WTC11 (cell line): Measurements from ENCODE around the gene CFH. TPM values are rescaled to one million over a fixed set of nuclear protein-coding genes. Genes with fewer than 3 reads are reported as not detected.

Source experiments
- ATAC-seq: fragments of 200-7000 bp; cut with Tn5 transposase; 2 replicates; pipeline ENCODE4 v1.10.0; 2021; ENCODE audit warnings: mild to moderate bottlenecking, moderate library complexity
- CTCF ChIA-PET: fragments of 300-600 bp; sonication (Branson Sonifier 250); formaldehyde crosslinking; loops from one replicate; lab custom pipeline; 2021; ENCODE audit warnings: antibody characterized with exemption; lab: Charles Lee
- POLR2A ChIA-PET: fragments of 350-600 bp; sonication (Branson Sonifier 250); formaldehyde crosslinking; loops from one replicate; lab custom pipeline; 2021; ENCODE audit warnings: antibody characterized with exemption; lab: Charles Lee
- DNase-seq: peaks from one replicate; pipeline ENCODE4 v3.0.0; 2021; ENCODE audit warnings: low spot score
- H3K27ac Mint-ChIP-seq: 2 replicates; pipeline ENCODE4 v1.8.0; 2021; ENCODE audit warnings: mixed read lengths
- H3K27me3 Mint-ChIP-seq: 2 replicates; pipeline ENCODE4 v1.8.0; 2021; ENCODE audit warnings: low read depth, mild to moderate bottlenecking, moderate library complexity, mixed read lengths
- H3K36me3 Mint-ChIP-seq: 2 replicates; pipeline ENCODE4 v1.8.0; 2021; ENCODE audit warnings: mixed read lengths
- H3K4me1 Mint-ChIP-seq: 2 replicates; pipeline ENCODE4 v1.8.0; 2022; ENCODE audit warnings: mixed read lengths
- H3K4me3 Mint-ChIP-seq: 2 replicates; pipeline ENCODE4 v1.8.0; 2021; ENCODE audit warnings: mild to moderate bottlenecking, moderate library complexity, mixed read lengths
- H3K9me3 Mint-ChIP-seq: 2 replicates; pipeline ENCODE4 v1.8.0; 2021; ENCODE audit warnings: mixed read lengths
- CREM ChIP-seq: sonication (generic); formaldehyde crosslinking; IDR thresholded peaks from 2 replicates; pipeline ENCODE4 v1.8.1; 2022; ENCODE audit warnings: mild to moderate bottlenecking, missing genetic modification reagents, moderate library complexity
- FOXK1 ChIP-seq: sonication (generic); formaldehyde crosslinking; IDR thresholded peaks from 2 replicates; pipeline ENCODE4 v1.8.0; 2022; ENCODE audit warnings: mild to moderate bottlenecking, moderate library complexity, missing genetic modification reagents
- FOXP1 ChIP-seq: sonication (generic); formaldehyde crosslinking; IDR thresholded peaks from 2 replicates; pipeline ENCODE4 v1.8.0; 2022; ENCODE audit warnings: missing genetic modification reagents, mild to moderate bottlenecking, moderate library complexity, borderline replicate concordance
- GRHL2 ChIP-seq: fragments of 250-450 bp; sonication (Bioruptor Pico); IDR thresholded peaks from 2 replicates; pipeline ENCODE4 v1.8.0; 2022; ENCODE audit warnings: mild to moderate bottlenecking, moderate library complexity; ENCODE audit not compliant: insufficient replicate concordance, severe bottlenecking
- JAZF1 ChIP-seq: fragments of 250-450 bp; sonication (Bioruptor Pico); IDR thresholded peaks from 2 replicates; pipeline ENCODE4 v1.9.0; 2021; ENCODE audit warnings: moderate library complexity, mild to moderate bottlenecking, inconsistent platforms
- MYBL2 ChIP-seq: sonication (generic); formaldehyde crosslinking; IDR thresholded peaks from 2 replicates; pipeline ENCODE4 v1.8.1; 2023; ENCODE audit warnings: mild to moderate bottlenecking, moderate library complexity, missing genetic modification reagents
- NFE2L1 ChIP-seq: sonication (generic); formaldehyde crosslinking; IDR thresholded peaks from 2 replicates; pipeline ENCODE4 v1.8.1; 2023; ENCODE audit warnings: missing genetic modification reagents
- SP1 ChIP-seq: sonication (generic); formaldehyde crosslinking; conservative IDR thresholded peaks from 2 replicates; pipeline ENCODE4 v1.8.1; 2022; ENCODE audit warnings: missing genetic modification reagents
- ZBTB21 ChIP-seq: sonication (generic); formaldehyde crosslinking; IDR thresholded peaks from 2 replicates; pipeline ENCODE4 v1.8.1; 2023; ENCODE audit warnings: mild to moderate bottlenecking, missing genetic modification reagents, borderline replicate concordance
- ZMAT4 ChIP-seq: fragments of 250-450 bp; sonication (Bioruptor Pico); IDR thresholded peaks from 2 replicates; pipeline ENCODE4 v1.9.0; 2021; ENCODE audit warnings: mild to moderate bottlenecking
- ZNF425 ChIP-seq: fragments of 250-450 bp; sonication (Bioruptor Pico); conservative IDR thresholded peaks from 2 replicates; pipeline ENCODE4 v1.9.0; 2021; ENCODE audit warnings: mild to moderate bottlenecking
- ZNF671 ChIP-seq: fragments of 250-450 bp; sonication (Bioruptor Pico); IDR thresholded peaks from 2 replicates; pipeline ENCODE4 v1.8.0; 2021; ENCODE audit warnings: mild to moderate bottlenecking
- total RNA-seq: library from RNA; stranded (reverse); gene quantifications from 3 replicates; pipeline ENCODE4 v1.2.3, GENCODE V29; 2021
- TF ChIP-seq, protein P1 (sequence below): sonication (generic); formaldehyde crosslinking; IDR thresholded peaks from 2 replicates; pipeline ENCODE4 v1.8.0; 2022; ENCODE audit warnings: mild to moderate bottlenecking, missing genetic modification reagents
- TF ChIP-seq, protein P2 (sequence below): fragments of 250-450 bp; sonication (Bioruptor Pico); IDR thresholded peaks from 2 replicates; pipeline ENCODE4 v1.9.0; 2021; ENCODE audit warnings: mild to moderate bottlenecking
- TF ChIP-seq, protein P3 (sequence below): fragments of 250-450 bp; sonication (Bioruptor Pico); IDR thresholded peaks from 2 replicates; pipeline ENCODE4 v1.9.0; 2021; ENCODE audit warnings: moderate library complexity, mild to moderate bottlenecking, inconsistent platforms, borderline replicate concordance
- TF ChIP-seq, protein P4 (sequence below): fragments of 250-450 bp; sonication (Bioruptor Pico); IDR thresholded peaks from 2 replicates; pipeline ENCODE4 v1.9.0; 2021; ENCODE audit warnings: mild to moderate bottlenecking, borderline replicate concordance
- TF ChIP-seq, protein P5 (sequence below): sonication (generic); formaldehyde crosslinking; IDR thresholded peaks from 2 replicates; pipeline ENCODE4 v1.8.0; 2023; ENCODE audit warnings: missing genetic modification reagents, mild to moderate bottlenecking, borderline replicate concordance
- TF ChIP-seq, protein P6 (sequence below): sonication (generic); formaldehyde crosslinking; IDR thresholded peaks from 2 replicates; pipeline ENCODE4 v1.8.1; 2023; ENCODE audit warnings: mild to moderate bottlenecking, missing genetic modification reagents

The CFH gene
- total RNA-seq, 1 experiment from 2014 or later = 0.17 TPM

DNA sequence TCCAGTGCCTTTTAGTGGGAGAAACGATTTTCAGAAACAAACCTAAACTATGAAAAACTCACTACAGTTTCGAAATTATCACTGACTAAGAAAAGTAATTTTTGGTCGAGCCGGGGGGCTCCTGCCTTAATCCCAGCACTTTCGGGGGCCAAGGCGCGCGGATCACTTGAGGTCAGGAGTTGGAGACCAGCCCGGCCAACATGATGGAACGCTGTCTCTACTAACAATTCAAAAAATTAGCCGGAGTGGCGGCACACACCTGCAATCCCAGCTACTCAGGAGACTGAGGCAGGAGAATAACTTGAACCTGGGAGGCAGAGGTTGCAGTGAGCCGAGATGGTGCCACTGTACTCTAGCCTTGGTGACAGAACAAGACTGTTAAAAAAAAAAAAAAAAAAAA is 125.8 kb downstream of the CFH start (continued):
- TF ChIP-seq ZNF425 (CRISPR knock-in tag) = no peak
- TF ChIP-seq, protein P1, sequence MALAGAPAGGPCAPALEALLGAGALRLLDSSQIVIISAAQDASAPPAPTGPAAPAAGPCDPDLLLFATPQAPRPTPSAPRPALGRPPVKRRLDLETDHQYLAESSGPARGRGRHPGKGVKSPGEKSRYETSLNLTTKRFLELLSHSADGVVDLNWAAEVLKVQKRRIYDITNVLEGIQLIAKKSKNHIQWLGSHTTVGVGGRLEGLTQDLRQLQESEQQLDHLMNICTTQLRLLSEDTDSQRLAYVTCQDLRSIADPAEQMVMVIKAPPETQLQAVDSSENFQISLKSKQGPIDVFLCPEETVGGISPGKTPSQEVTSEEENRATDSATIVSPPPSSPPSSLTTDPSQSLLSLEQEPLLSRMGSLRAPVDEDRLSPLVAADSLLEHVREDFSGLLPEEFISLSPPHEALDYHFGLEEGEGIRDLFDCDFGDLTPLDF (CRISPR knock-in tag) = no peak
- TF ChIP-seq, all 79 proteins: peak for 0

DNA sequence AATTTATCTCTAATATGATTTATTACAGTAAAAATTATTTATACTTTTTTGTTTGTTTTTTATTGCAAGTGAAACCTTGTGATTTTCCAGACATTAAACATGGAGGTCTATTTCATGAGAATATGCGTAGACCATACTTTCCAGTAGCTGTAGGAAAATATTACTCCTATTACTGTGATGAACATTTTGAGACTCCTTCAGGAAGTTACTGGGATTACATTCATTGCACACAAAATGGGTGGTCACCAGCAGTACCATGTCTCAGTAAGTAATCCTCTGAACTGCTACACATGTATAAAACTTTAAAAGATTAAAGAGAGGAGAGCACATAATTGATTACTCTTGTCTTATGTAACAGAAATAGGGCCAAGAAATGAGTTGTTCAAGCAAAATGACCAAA is 127.2 kb downstream of the CFH start:
- no peaks in the 10 kb centered on the region for H3K27me3 Mint-ChIP-seq
- DNase-seq (no peak), ATAC-seq (no peak)
- H3K4me3 Mint-ChIP-seq = no peak overlapping the region
- POLR2A ChIA-PET = no interaction called here
- no peak overlapping the region for H3K27ac Mint-ChIP-seq
- CTCF ChIA-PET = no interaction called here
- H3K9me3 Mint-ChIP-seq = no peaks in the 10 kb centered on the region
- H3K4me1 Mint-ChIP-seq = no peaks in the 10 kb centered on the region
- TF ChIP-seq GRHL2 = no peak
- TF ChIP-seq, protein P2, sequence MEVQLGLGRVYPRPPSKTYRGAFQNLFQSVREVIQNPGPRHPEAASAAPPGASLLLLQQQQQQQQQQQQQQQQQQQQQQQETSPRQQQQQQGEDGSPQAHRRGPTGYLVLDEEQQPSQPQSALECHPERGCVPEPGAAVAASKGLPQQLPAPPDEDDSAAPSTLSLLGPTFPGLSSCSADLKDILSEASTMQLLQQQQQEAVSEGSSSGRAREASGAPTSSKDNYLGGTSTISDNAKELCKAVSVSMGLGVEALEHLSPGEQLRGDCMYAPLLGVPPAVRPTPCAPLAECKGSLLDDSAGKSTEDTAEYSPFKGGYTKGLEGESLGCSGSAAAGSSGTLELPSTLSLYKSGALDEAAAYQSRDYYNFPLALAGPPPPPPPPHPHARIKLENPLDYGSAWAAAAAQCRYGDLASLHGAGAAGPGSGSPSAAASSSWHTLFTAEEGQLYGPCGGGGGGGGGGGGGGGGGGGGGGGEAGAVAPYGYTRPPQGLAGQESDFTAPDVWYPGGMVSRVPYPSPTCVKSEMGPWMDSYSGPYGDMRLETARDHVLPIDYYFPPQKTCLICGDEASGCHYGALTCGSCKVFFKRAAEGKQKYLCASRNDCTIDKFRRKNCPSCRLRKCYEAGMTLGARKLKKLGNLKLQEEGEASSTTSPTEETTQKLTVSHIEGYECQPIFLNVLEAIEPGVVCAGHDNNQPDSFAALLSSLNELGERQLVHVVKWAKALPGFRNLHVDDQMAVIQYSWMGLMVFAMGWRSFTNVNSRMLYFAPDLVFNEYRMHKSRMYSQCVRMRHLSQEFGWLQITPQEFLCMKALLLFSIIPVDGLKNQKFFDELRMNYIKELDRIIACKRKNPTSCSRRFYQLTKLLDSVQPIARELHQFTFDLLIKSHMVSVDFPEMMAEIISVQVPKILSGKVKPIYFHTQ (CRISPR knock-in tag) = no peak
- TF ChIP-seq FOXP1 = no peak
- TF ChIP-seq ZMAT4 (CRISPR knock-in tag) = no peak
- TF ChIP-seq, protein P3, sequence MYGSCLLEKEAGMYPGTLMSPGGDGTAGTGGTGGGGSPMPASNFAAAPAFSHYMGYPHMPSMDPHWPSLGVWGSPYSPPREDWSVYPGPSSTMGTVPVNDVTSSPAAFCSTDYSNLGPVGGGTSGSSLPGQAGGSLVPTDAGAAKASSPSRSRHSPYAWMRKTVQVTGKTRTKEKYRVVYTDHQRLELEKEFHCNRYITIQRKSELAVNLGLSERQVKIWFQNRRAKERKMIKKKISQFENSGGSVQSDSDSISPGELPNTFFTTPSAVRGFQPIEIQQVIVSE (CRISPR knock-in tag) = no peak
- TF ChIP-seq MYBL2 = no peak
- TF ChIP-seq, protein P4, sequence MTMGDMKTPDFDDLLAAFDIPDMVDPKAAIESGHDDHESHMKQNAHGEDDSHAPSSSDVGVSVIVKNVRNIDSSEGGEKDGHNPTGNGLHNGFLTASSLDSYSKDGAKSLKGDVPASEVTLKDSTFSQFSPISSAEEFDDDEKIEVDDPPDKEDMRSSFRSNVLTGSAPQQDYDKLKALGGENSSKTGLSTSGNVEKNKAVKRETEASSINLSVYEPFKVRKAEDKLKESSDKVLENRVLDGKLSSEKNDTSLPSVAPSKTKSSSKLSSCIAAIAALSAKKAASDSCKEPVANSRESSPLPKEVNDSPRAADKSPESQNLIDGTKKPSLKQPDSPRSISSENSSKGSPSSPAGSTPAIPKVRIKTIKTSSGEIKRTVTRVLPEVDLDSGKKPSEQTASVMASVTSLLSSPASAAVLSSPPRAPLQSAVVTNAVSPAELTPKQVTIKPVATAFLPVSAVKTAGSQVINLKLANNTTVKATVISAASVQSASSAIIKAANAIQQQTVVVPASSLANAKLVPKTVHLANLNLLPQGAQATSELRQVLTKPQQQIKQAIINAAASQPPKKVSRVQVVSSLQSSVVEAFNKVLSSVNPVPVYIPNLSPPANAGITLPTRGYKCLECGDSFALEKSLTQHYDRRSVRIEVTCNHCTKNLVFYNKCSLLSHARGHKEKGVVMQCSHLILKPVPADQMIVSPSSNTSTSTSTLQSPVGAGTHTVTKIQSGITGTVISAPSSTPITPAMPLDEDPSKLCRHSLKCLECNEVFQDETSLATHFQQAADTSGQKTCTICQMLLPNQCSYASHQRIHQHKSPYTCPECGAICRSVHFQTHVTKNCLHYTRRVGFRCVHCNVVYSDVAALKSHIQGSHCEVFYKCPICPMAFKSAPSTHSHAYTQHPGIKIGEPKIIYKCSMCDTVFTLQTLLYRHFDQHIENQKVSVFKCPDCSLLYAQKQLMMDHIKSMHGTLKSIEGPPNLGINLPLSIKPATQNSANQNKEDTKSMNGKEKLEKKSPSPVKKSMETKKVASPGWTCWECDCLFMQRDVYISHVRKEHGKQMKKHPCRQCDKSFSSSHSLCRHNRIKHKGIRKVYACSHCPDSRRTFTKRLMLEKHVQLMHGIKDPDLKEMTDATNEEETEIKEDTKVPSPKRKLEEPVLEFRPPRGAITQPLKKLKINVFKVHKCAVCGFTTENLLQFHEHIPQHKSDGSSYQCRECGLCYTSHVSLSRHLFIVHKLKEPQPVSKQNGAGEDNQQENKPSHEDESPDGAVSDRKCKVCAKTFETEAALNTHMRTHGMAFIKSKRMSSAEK = no peak
- TF ChIP-seq ZBTB21 (CRISPR knock-in tag) = no peak
- TF ChIP-seq, protein P5, sequence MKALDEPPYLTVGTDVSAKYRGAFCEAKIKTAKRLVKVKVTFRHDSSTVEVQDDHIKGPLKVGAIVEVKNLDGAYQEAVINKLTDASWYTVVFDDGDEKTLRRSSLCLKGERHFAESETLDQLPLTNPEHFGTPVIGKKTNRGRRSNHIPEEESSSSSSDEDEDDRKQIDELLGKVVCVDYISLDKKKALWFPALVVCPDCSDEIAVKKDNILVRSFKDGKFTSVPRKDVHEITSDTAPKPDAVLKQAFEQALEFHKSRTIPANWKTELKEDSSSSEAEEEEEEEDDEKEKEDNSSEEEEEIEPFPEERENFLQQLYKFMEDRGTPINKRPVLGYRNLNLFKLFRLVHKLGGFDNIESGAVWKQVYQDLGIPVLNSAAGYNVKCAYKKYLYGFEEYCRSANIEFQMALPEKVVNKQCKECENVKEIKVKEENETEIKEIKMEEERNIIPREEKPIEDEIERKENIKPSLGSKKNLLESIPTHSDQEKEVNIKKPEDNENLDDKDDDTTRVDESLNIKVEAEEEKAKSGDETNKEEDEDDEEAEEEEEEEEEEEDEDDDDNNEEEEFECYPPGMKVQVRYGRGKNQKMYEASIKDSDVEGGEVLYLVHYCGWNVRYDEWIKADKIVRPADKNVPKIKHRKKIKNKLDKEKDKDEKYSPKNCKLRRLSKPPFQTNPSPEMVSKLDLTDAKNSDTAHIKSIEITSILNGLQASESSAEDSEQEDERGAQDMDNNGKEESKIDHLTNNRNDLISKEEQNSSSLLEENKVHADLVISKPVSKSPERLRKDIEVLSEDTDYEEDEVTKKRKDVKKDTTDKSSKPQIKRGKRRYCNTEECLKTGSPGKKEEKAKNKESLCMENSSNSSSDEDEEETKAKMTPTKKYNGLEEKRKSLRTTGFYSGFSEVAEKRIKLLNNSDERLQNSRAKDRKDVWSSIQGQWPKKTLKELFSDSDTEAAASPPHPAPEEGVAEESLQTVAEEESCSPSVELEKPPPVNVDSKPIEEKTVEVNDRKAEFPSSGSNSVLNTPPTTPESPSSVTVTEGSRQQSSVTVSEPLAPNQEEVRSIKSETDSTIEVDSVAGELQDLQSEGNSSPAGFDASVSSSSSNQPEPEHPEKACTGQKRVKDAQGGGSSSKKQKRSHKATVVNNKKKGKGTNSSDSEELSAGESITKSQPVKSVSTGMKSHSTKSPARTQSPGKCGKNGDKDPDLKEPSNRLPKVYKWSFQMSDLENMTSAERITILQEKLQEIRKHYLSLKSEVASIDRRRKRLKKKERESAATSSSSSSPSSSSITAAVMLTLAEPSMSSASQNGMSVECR (CRISPR knock-in tag) = no peak
- TF ChIP-seq, protein P6, sequence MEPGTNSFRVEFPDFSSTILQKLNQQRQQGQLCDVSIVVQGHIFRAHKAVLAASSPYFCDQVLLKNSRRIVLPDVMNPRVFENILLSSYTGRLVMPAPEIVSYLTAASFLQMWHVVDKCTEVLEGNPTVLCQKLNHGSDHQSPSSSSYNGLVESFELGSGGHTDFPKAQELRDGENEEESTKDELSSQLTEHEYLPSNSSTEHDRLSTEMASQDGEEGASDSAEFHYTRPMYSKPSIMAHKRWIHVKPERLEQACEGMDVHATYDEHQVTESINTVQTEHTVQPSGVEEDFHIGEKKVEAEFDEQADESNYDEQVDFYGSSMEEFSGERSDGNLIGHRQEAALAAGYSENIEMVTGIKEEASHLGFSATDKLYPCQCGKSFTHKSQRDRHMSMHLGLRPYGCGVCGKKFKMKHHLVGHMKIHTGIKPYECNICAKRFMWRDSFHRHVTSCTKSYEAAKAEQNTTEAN (CRISPR knock-in tag) = no peak
- TF ChIP-seq ZNF671 (CRISPR knock-in tag) = no peak
- no peak for TF ChIP-seq CREM (CRISPR knock-in tag)
- TF ChIP-seq JAZF1 (CRISPR knock-in tag) = no peak
- no peak for TF ChIP-seq NFE2L1
- no peak for TF ChIP-seq SP1 (CRISPR knock-in tag)
- no peak for TF ChIP-seq FOXK1 (CRISPR knock-in tag)
- H3K36me3 Mint-ChIP-seq = no peaks in the 10 kb centered on the region
